Endothelial cell of umbilical vein (primary cell): ENCODE measurements around the gene FLG2. TPM values are rescaled to one million over a fixed set of nuclear protein-coding genes. Genes with fewer than 3 reads are reported as not detected.
"Not testable (repeated sequence)": the region's sequence is repeated elsewhere in the genome, so short reads cannot be mapped to it uniquely, and the experiment has no call there.

Experiments used
- BruUV-seq: library from RNA; stranded (reverse); fragments of 400-500 nt; replicated peaks from 2 replicates; lab custom pipeline; 2021; lab: Mats Ljungman, UMichigan
- CTCF ChIA-PET: fragments of 300-600, 350-600 bp; sonication (Branson Sonifier 250); formaldehyde crosslinking; loops from one replicate; lab custom pipeline; 2021; ENCODE audit warnings: antibody characterized with exemption, inconsistent platforms; lab: Charles Lee
- POLR2A ChIA-PET: fragments of 300-600, 350-600 bp; sonication (Branson Sonifier 250); formaldehyde crosslinking; loops from one replicate; lab custom pipeline; 2021; ENCODE audit warnings: antibody characterized with exemption, inconsistent platforms; lab: Charles Lee
- DNase-seq: peaks from one replicate; pipeline ENCODE4 v3.0.0-alpha.2; 2011; ENCODE audit warnings: low read depth, low spot score
- FAIRE-seq: peaks from 2 replicates; lab custom pipeline; 2011; peaks lifted over from hg19 to GRCh38; lab: Jason Lieb, UNC
- H2AFZ ChIP-seq: 2 replicates; pipeline ENCODE4 v1.6.0; 2012; ENCODE audit warnings: low read depth, low read length, control low read depth, inconsistent platforms
- H3K27ac ChIP-seq: 2 replicates; pipeline ENCODE4 v1.5.1; 2011; ENCODE audit warnings: low read depth, mild to moderate bottlenecking, control low read depth, low read length, moderate library complexity; ENCODE audit not compliant: insufficient read depth
- H3K27me3 ChIP-seq, 2 experiments: 2 replicates each; pipeline versions ENCODE4 v1.6.0 to v1.6.1; 2011; ENCODE audit warnings: low read length in 2 of 2, mixed read lengths in 1 of 2; ENCODE audit not compliant: control insufficient read depth in 2 of 2, insufficient read depth in 2 of 2
- H3K36me3 ChIP-seq, 2 experiments: 2 replicates in 1 of 2; 3 replicates in 1 of 2; pipeline ENCODE4 v1.5.1; 2011; ENCODE audit warnings: low read length in 2 of 2, mild to moderate bottlenecking in 1 of 2, moderate library complexity in 1 of 2; ENCODE audit not compliant: control insufficient read depth in 2 of 2, insufficient read depth in 2 of 2; ENCODE audit errors: extremely low read depth in 1 of 2
- H3K4me1 ChIP-seq: 3 replicates; pipeline ENCODE4 v1.5.1; 2011; ENCODE audit warnings: mild to moderate bottlenecking, low read length; ENCODE audit not compliant: control insufficient read depth, insufficient read depth; ENCODE audit errors: extremely low read depth
- H3K4me2 ChIP-seq: 2 replicates; pipeline ENCODE4 v1.6.1; 2011; ENCODE audit warnings: low read length, control low read depth, mixed read lengths; ENCODE audit not compliant: insufficient read depth
- H3K4me3 ChIP-seq, 3 experiments: fragments of 200-600 bp in 1 of 3; sonication (generic), shearing (Covaris generic) in 1 of 3; replicated peaks in 1 of 3; 2 replicates each; pipeline ENCODE4 v1.5.1; 2011 to 2016; ENCODE audit warnings: control low read depth in 3 of 3, low read length in 3 of 3, mild to moderate bottlenecking in 2 of 3, inconsistent platforms in 1 of 3, low read depth in 1 of 3, moderate library complexity in 1 of 3; ENCODE audit not compliant: insufficient read depth in 1 of 3
- H3K79me2 ChIP-seq: 2 replicates; pipeline ENCODE4 v1.6.0; 2012; ENCODE audit warnings: low read length, inconsistent platforms; ENCODE audit not compliant: control insufficient read depth, insufficient read depth
- H3K9ac ChIP-seq: replicated peaks from 2 replicates; pipeline ENCODE3; 2011; ENCODE audit warnings: low read length, control low read depth; ENCODE audit not compliant: insufficient read depth; ENCODE audit errors: extremely low read depth
- H3K9me1 ChIP-seq: replicated peaks from 3 replicates; pipeline ENCODE4 v1.6.0; 2011; ENCODE audit warnings: mild to moderate bottlenecking, low read length; ENCODE audit not compliant: control insufficient read depth, insufficient read depth; ENCODE audit errors: extremely low read depth
- H3K9me3 ChIP-seq: replicated peaks from 2 replicates; pipeline ENCODE4 v1.5.1; 2012; ENCODE audit warnings: low read length, inconsistent platforms; ENCODE audit not compliant: control insufficient read depth, insufficient read depth
- H4K20me1 ChIP-seq: replicated peaks from 2 replicates; pipeline ENCODE3; 2011; ENCODE audit warnings: mild to moderate bottlenecking, low read length; ENCODE audit not compliant: control insufficient read depth, insufficient read depth; ENCODE audit errors: extremely low read depth
- dilution Hi-C: fragments of 300-500 bp; cut with MboI; formaldehyde crosslinking; loops from one replicate; pipeline ENCODE4 v1.15.0; 2019; ENCODE audit warnings: low sequenced_read_pairs; ENCODE audit not compliant: extremely low pct_ligation_motif_present
- intact Hi-C: fragments of 100-400 bp; cut with micrococcal nuclease; formaldehyde crosslinking; loops from one replicate; pipeline ENCODE4 v1.10.0; 2022
- polyA plus RNA-seq, 4 experiments: library from polyadenylated mRNA; depleted of rRNA in 3 of 4; stranded (reverse) in 3 of 4; unstranded in 1 of 4; fragments of >200 nt; gene quantifications; 2 replicates each; pipeline versions ENCODE4 v1.2.1 to v1.2.3, GENCODE V29; 2011 to 2012; ENCODE audit warnings: missing spikeins in 1 of 4
- total RNA-seq: library from RNA; stranded (reverse); gene quantifications from 2 replicates; pipeline ENCODE4 v1.2.3, GENCODE V29; 2021

FLG2 gene
- total and polyA plus RNA-seq, 2 donors (not counting 3 experiments of a cell fraction or from before 2014, with no cell fraction given) = not detected

DNA sequence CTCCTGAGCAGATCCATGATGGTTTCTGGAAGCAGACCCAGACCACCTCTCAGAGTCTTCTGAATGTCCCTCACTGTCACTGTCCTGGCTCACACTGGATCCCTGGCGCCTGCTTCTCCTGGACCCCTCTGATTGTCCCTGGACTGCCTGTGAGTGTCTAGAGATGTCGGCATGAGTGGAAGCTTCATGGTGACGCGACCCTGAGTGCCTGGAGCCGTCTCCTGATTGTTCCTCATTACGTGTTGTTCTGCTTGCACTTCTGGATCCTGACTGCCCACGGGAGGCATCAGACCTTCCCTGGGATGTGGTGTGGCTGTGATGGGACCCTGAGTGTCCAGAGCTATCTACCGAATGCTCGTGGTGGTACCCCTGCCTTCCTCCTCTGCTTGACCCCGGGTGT is 53.7 kb downstream of the FLG2 start:
- H3K27me3 ChIP-seq, intact Hi-C loops, H2AFZ ChIP-seq, POLR2A ChIA-PET, CTCF ChIA-PET, H3K9me1 ChIP-seq, H3K4me3 ChIP-seq, DNase-seq, FAIRE-seq, H3K36me3 ChIP-seq, H3K27ac ChIP-seq, BruUV-seq, H3K9ac ChIP-seq, H3K79me2 ChIP-seq, H3K9me3 ChIP-seq, H3K4me2 ChIP-seq, H3K4me1 ChIP-seq, dilution Hi-C loops, H4K20me1 ChIP-seq: not testable (repeated sequence)

- FAIRE-seq, H3K4me3 ChIP-seq, H3K79me2 ChIP-seq, intact Hi-C loops, H3K4me1 ChIP-seq, H3K4me2 ChIP-seq, H2AFZ ChIP-seq, H3K9me1 ChIP-seq, CTCF ChIA-PET, H3K27me3 ChIP-seq, H4K20me1 ChIP-seq, H3K9me3 ChIP-seq, H3K27ac ChIP-seq, DNase-seq, H3K36me3 ChIP-seq, dilution Hi-C loops, BruUV-seq, POLR2A ChIA-PET, H3K9ac ChIP-seq: not testable (repeated sequence)
Measured at GRCh38 chr1:152304773-152305172, 55.0 kb downstream of the FLG2 start.

GRCh38 chr1:152303139-152303872 is 56.5 kb downstream of the FLG2 start:
- H3K4me1 ChIP-seq, POLR2A ChIA-PET: not testable (repeated sequence)

More at GRCh38 chr1:152303139-152303872, 56.5 kb downstream of the FLG2 start:
- H3K9me3 ChIP-seq, H2AFZ ChIP-seq, H3K79me2 ChIP-seq, H3K9me1 ChIP-seq, CTCF ChIA-PET, BruUV-seq, H4K20me1 ChIP-seq, H3K27me3 ChIP-seq, H3K9ac ChIP-seq, DNase-seq, H3K4me3 ChIP-seq, H3K36me3 ChIP-seq, H3K4me2 ChIP-seq, intact Hi-C loops, dilution Hi-C loops, FAIRE-seq, H3K27ac ChIP-seq: not testable (repeated sequence)
